NCI-H128 (cell line): ENCODE measurements around the gene HAUS2.

Source experiments
- DNase-seq: peaks from one replicate; lab custom pipeline; 2025; ENCODE audit not compliant: unreplicated experiment; lab: John Stamatoyannopoulos, UW

The HAUS2 gene

DNA sequence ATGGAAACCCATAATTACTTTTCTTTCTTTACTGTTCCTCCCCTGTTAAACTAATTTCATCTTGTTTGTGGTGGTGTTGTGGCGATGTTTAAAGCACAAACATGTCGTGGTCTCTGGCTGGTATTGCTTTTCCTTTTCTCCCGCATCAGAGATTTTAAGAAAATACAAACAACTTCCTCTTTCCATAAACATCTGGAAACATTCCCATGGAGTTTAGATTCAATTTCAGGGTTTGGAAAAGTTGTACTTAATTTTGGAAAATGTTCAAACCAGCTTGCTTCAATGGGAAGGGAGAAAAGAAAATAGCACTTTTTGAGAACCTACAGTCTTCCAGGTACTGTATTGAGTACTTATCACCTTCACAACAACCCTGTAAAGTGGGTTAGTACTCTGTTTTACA is 57.2 kb downstream of the HAUS2 start:
- DNase-seq: no peak

DNA sequence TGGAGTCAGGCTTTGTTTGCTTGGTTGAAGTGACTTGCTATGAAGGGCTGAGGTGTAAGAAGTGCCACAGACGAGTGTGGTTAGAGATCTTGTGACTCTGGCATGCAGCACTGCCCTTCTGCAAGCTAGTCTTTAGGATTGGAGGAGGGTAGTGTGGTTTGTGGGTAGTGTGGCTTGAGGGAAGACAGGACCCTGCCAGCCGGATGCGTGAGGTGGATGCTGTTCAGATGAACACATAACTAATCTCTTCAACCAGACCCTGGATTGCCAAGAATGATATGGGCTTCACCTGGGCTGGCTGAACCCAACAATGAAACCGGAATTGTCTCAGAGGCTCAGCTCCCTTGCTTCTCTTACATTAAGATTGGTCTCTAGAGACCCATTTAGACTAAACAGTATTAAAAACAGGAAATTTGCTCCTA is 59.5 kb downstream of the HAUS2 start:
- no peak for DNase-seq

DNA sequence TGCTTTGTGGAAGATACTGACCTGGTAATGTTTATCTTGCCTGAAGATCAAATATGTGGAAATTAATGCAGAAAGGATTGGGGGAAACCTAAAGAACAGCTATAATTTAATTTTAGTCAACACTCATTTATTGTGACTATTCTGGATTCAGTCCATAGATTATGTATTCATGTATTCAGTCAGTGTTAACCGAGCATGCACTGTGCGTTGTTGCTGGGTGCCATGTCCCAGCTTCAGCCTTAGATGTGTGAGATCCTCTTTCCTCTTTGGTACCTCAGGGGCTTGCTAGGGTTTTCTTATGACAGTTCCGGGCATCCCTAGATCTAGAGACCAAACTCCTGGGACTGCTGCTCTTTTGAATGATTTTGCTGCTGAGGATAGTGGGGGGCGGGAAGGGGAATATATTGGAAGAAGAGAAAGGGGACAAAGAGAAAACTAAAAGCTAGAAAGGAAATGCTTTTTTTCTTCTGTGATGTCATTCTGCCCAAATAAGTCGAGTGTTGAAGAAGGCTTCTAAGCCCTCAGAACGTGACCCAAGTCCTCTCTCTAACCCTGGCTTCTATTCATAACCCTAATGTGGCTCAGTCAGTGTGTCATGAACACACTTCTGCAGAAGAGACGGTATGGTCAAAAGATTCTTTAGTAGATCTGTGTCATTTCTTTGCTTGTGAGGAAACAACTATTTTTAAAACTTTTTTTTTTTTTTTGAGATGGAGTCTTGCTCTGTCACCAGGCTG is 60.3 kb downstream of the HAUS2 start:
- DNase-seq: no peak

DNA sequence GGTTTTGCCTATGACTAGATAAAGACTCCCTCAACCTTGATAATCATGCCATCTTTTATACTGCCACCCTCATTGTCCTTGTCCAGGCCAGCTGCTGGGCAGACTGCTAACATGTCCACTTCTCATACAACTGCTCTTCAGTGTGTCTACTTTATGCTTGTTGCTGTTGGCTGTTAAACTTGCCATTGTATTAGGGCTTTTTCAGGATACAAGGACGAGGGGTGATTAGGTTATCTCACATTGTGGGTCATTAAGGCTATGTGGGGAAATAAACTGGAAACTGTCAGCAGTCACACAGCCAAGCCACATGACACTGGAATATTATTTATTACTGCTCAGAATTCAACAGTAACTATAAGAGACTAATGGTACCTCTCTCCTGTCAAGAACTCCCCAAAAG is 62.9 kb downstream of the HAUS2 start:
- DNase-seq: no peak

DNA sequence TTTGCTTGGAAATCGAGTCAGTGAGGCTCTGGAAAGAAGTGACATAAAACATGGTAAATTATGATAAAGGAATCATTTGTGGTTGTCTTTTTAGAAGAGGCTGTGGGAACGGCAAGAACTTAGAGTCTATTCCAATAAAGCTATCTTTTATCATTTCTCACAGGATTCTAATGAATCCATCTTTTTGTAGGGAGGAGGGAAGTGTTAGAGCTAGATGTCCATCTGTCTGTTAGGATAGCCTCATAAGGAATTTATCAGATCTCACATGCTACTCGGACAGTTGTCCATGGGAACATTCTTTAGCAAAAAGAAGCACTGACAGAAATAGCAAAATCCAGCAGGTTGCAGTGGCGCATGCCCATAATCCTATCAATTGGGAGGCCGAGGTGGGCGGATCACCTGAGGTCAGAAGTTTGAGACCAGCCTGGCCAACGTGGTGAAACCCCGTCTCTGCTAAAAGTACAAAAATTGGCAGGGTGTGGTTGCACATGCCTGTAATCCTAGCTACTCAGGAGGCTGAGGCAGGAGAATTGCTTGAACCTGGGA is 63.8 kb downstream of the HAUS2 start:
- DNase-seq: no peak

DNA sequence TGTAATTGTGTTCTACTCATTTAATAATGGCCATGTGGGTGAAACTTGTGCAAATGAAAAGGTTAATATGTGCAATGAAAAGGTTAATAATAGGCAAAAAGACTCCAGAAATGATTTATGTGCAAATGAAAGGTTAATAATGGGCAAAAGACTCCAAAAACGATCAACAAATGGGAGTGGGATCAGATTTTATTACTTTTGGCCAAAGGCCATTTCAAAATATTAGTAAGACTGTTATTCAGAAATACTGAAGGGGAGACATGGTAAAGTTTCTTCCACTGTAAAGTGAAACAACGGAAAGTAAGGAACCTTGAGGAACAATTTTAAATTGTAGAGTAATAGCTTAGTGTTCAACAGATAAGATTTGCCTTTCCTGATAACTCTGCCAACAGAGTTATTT is 67.5 kb downstream of the HAUS2 start:
- DNase-seq: no peak
